Measurements from ENCODE around the gene ZNF26.

Gene ZNF26

GRCh38 chr12:132952371-132953162 lies 33.6 kb upstream of the ZNF26 start:
- Histone ChIP-seq H3K27me3 (replicated peaks; ENCODE audit: insufficient read depth, low read length) (no peaks in the 10 kb centered on the region), H4K20me1 (ENCODE audit: insufficient read depth, low read length) (no peaks in the 10 kb centered on the region), H3K9ac (ENCODE audit: low read length) (no peak overlapping the region), H3K4me2 (ENCODE audit: low read depth, low read length) (no peak overlapping the region), H3K4me1 (ENCODE audit: low read length) (no peaks in the 10 kb centered on the region), H3K79me2 (ENCODE audit: low read length) (no peaks in the 10 kb centered on the region), H3K36me3 (replicated peaks; ENCODE audit: insufficient read depth, low read length) (no peaks in the 10 kb centered on the region), H3K27ac (ENCODE audit: low read length) (no peak overlapping the region), H3K9me3 (replicated peaks; ENCODE audit: insufficient read depth, low read length) (no peaks in the 10 kb centered on the region), H2AFZ (ENCODE audit: low read length) (no peak overlapping the region), H3K4me3 (ENCODE audit: low read length) (no peak overlapping the region), H3K9me2 (replicated peaks; ENCODE audit: insufficient read depth, low read length) (no peaks in the 10 kb centered on the region), H3F3A (ENCODE audit: insufficient read depth, low read length) (no peaks in the 10 kb centered on the region)
- DNase-seq: no peak
- TF ChIP-seq CTCF (IDR thresholded peaks at IDR 0.05; ENCODE audit: low read length) (no peak), EZH2phosphoT487 (IDR thresholded peaks at IDR 0.05; ENCODE audit: low read length) (no peak), EZH2 (optimal IDR thresholded peaks at IDR 0.05; ENCODE audit: low read depth, low read length) (no peak)

- H3K9me3 ChIP-seq (replicated peaks; ENCODE audit: insufficient read depth, low read length): no peaks in the 10 kb centered on the region
- H3K79me2 ChIP-seq (ENCODE audit: low read length): no peaks in the 10 kb centered on the region
These were observed 33.1 kb upstream of the ZNF26 start for GRCh38 chr12:132953163-132953425.

GRCh38 chr12:132953771-132954170 lies 32.4 kb upstream of the ZNF26 start:
- TF ChIP-seq EZH2phosphoT487 (IDR thresholded peaks at IDR 0.05; ENCODE audit: low read length) (no peak), CTCF (IDR thresholded peaks at IDR 0.05; ENCODE audit: low read length) (no peak), EZH2 (optimal IDR thresholded peaks at IDR 0.05; ENCODE audit: low read depth, low read length) (no peak)
- no peaks in the 10 kb centered on the region for H3F3A ChIP-seq (ENCODE audit: insufficient read depth, low read length)
- DNase-seq: no peak
- no peaks in the 10 kb centered on the region for H3K79me2 ChIP-seq (ENCODE audit: low read length)
- no peaks in the 10 kb centered on the region for H3K27me3 ChIP-seq (replicated peaks; ENCODE audit: insufficient read depth, low read length)
- no peak overlapping the region for H3K4me2 ChIP-seq (ENCODE audit: low read depth, low read length)
- no peaks in the 10 kb centered on the region for H3K36me3 ChIP-seq (replicated peaks; ENCODE audit: insufficient read depth, low read length)
- H3K9me3 ChIP-seq (replicated peaks; ENCODE audit: insufficient read depth, low read length): no peaks in the 10 kb centered on the region
- H3K4me3 ChIP-seq (ENCODE audit: low read length): no peak overlapping the region
- H2AFZ ChIP-seq (ENCODE audit: low read length): no peak overlapping the region
- no peaks in the 10 kb centered on the region for H4K20me1 ChIP-seq (ENCODE audit: insufficient read depth, low read length)
- no peaks in the 10 kb centered on the region for H3K4me1 ChIP-seq (ENCODE audit: low read length)
- H3K9me2 ChIP-seq (replicated peaks; ENCODE audit: insufficient read depth, low read length): no peaks in the 10 kb centered on the region
- H3K27ac ChIP-seq (ENCODE audit: low read length): no peak overlapping the region
- H3K9ac ChIP-seq (ENCODE audit: low read length): no peak overlapping the region

More at GRCh38 chr12:132953163-132953425, 33.1 kb upstream of the ZNF26 start:
- H3K4me1 ChIP-seq (ENCODE audit: low read length): no peaks in the 10 kb centered on the region
- H3K9me2 ChIP-seq (replicated peaks; ENCODE audit: insufficient read depth, low read length): no peaks in the 10 kb centered on the region
- no peaks in the 10 kb centered on the region for H3K36me3 ChIP-seq (replicated peaks; ENCODE audit: insufficient read depth, low read length)
- no peak overlapping the region for H3K4me3 ChIP-seq (ENCODE audit: low read length)
- H3K4me2 ChIP-seq (ENCODE audit: low read depth, low read length): no peak overlapping the region
- no peak for TF ChIP-seq EZH2phosphoT487 (IDR thresholded peaks at IDR 0.05; ENCODE audit: low read length)
- TF ChIP-seq CTCF (IDR thresholded peaks at IDR 0.05; ENCODE audit: low read length): no peak
- no peak for TF ChIP-seq EZH2 (optimal IDR thresholded peaks at IDR 0.05; ENCODE audit: low read depth, low read length)
- DNase-seq: no peak
- no peak overlapping the region for H3K9ac ChIP-seq (ENCODE audit: low read length)
- no peak overlapping the region for H2AFZ ChIP-seq (ENCODE audit: low read length)
- H3F3A ChIP-seq (ENCODE audit: insufficient read depth, low read length): no peaks in the 10 kb centered on the region
- H4K20me1 ChIP-seq (ENCODE audit: insufficient read depth, low read length): no peaks in the 10 kb centered on the region
- no peaks in the 10 kb centered on the region for H3K27me3 ChIP-seq (replicated peaks; ENCODE audit: insufficient read depth, low read length)
- H3K27ac ChIP-seq (ENCODE audit: low read length): no peak overlapping the region
